HG03342 (cell line): Measurements from ENCODE around the gene HMCN1.

Experiments
- ATAC-seq: cut with Tn5 transposase; IDR thresholded peaks from one replicate; pipeline ENCODE4 v1.9.1; 2021; ENCODE audit warnings: mild to moderate bottlenecking, moderate library complexity; ENCODE audit not compliant: unreplicated experiment

Gene HMCN1

DNA sequence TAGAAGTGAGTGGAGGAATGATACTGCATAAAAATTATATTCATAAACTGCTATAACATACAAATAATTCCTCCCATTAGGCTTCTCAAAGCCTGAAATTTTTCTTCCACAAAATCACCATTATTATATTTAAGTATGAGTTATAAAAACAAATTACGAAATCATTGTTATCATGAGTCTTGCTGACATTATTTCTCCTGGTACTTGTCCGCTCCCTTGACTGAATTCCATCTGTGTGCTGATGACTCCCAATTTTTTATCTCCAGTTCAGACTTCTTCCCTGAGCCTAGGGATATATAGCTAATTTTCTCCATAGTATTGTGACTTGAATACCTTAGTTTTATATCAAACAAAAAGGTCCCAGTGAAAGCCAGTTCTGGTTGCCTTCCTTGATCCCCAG lies 268.2 kb downstream of the HMCN1 start:
- no peak for ATAC-seq

- ATAC-seq: no peak
Measured at GRCh38 chr1:186009039-186009737, 275.0 kb downstream of the HMCN1 start.

GRCh38 chr1:186014370-186015037 lies 280.3 kb downstream of the HMCN1 start:
- ATAC-seq: no peak

- no peak for ATAC-seq
Measured at GRCh38 chr1:186016856-186017255, 282.7 kb downstream of the HMCN1 start.

DNA sequence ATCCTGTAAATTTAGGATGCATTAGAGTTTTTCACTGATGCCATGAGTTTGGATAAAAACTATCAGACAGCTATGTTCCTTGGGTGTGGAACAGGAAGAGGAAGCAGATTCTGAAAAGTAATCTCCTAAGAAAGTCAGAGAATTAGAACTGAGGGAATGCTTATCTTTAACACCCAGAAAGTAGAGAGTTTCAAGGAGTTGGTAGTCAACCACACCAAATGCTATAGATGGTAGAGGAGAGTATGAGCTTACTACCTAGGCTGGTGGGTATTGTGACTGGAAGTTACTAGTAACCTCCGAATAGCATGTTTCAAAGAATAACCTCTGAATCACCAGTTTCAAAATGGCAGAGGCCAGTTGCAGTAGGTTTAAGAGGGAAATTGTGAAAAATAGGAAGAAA lies 288.0 kb downstream of the HMCN1 start:
- ATAC-seq: no peak

DNA sequence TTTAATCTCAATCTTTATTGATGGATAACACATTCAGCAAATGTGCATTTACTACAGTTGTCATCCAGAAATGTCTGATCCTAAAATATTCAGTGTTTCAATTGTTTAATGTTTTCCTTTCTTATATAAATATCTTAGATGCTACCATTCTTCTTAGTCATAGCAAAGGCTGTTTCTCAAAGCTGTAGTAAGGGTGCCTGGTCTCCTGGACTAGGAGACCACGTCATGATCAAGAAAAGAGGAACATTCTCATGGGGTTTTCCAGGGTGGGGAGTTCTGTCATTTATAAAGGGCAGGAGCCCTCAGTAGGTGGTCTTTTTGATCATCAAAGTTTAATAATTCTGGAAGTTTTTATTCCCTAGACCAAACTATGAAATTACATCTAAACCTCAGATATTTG lies 292.8 kb downstream of the HMCN1 start:
- no peak for ATAC-seq

DNA sequence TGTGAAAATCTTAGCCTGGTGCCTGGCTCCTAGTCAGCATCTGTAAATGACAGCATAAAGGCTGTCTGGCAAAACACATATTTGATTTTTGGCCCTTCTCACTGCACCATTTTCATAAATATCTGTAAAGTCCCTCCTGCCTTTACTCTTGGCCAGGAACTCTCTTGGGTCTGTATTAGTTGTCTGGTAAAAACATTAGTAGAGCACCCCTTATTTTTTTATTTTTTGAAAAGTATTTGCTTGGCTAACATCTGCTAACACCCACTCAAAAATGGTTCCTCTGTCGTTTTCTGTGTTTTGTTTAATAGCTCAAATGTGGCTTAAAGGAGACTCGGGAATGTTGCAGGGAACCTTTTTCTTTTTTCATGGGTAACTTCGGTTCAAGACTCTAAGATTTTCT lies 293.4 kb downstream of the HMCN1 start:
- no peak for ATAC-seq

DNA sequence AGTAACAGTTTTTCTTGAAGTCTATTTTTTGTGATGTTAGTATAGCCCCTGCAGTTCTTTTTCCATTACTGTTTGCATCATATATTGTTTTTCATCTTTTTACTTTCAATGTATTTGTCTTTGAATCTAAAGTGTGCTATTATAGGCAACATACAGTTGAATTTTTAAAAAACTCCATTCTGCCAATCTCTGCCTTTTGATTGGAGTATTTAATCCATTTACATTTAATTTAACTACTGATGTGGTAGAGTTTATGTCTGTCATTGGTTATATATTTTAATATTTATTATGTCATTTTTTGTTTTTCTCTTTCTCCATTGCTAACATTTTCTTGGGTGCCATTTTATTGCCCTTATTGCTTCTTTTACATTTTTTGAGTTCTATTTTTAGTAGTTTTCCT lies 296.3 kb downstream of the HMCN1 start:
- ATAC-seq: no peak

DNA sequence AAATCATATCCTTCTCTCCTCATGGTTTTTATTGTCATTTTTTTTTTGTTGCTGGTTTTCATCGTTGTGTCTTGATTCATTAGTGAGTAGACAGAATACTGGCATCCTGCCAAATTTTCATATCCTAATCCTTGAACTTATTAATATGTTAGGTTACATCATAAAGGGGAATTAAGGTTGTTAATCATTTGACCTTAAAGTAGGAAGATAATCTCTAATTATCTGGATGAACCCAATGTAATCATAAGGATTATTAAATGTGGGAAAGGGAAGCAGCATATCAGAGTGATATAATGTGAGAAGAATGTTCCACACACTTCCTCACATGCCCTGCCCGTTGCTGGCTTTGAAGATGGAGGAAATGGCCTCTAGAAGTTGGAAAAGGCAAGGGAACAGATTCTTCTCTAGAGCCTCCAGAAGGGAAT lies 299.7 kb downstream of the HMCN1 start:
- no peak for ATAC-seq

DNA sequence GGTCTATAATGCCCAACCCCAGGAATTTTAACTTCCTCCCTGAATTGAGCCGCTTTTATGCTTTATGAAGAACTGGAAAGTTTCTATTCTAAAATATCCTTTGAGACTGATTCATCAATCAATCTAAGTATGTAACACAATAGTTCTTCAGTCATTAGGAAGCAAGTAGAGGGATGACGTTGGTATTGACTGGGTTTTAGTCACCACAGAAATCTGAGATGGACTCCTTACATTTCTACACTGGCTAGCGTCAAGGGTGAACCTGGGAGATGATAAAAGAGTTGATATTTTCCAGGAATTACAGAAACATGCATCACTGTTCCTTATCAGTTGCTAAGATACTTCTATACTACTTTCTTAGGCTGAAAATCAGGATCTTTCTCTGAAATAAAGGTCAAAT lies 308.0 kb downstream of the HMCN1 start:
- ATAC-seq: no peak

DNA sequence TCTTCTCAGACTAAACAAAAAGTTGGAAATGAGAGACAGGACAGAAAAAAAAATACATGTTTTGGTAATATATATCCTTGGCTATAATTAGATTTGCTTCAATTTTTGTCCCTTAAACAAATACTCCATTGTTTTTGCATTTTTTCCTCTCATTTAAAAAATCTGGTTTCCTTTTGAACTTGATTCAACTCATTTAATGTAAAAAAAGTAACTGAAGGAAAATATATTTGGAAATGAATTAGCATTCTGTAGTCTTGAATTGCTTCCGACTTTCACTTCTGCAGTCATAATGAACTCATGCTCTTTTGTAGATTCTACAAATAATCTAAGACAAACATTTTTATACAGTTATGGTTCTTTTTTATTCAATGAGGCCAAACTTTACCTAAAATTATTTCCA lies 309.1 kb downstream of the HMCN1 start:
- no peak for ATAC-seq

GRCh38 chr1:186044079-186044685 lies 310.0 kb downstream of the HMCN1 start:
- no peak for ATAC-seq

GRCh38 chr1:186046437-186047211 lies 312.4 kb downstream of the HMCN1 start:
- no peak for ATAC-seq

- ATAC-seq: no peak
Measured at GRCh38 chr1:186050360-186050759, 316.2 kb downstream of the HMCN1 start.

DNA sequence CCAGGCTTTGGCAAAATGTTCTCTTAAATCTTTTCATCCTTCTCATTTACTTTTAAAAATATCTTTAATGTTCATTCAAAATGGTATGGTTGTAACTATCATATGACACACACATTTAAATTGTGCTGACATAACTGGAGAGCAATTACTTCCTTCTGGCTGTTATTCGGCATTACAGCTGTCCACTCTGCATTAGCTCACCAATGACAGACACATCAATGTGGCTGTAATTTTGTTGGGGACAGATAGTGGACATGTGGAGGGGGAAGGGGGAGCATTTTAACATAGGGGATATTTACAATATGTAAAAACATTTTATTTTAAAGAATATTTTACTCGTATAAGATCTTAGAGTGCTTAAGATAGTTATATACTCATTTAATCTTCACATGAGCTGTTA lies 319.8 kb downstream of the HMCN1 start:
- ATAC-seq: no peak

- ATAC-seq: no peak
Measured at GRCh38 chr1:186054932-186055331, 320.7 kb downstream of the HMCN1 start.

DNA sequence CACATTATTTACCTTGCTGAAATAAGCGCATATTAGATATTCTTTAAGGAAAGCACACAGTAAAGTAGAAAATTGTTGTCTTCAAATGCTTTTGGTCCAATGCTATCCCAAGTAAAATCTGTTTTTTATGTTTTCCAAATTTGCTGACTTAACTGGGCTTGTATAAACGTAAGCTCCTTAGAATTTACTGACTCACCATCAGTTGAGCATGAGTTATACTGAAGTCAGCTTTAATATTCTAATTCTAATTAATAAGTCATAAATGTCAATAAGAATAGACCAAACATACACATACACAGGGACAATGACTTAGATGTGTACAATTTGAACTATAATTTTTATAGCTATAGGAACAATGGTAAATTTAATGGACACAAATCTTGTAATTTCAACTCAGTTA lies 321.7 kb downstream of the HMCN1 start:
- no peak for ATAC-seq

GRCh38 chr1:186057086-186057485 lies 322.9 kb downstream of the HMCN1 start:
- no peak for ATAC-seq

DNA sequence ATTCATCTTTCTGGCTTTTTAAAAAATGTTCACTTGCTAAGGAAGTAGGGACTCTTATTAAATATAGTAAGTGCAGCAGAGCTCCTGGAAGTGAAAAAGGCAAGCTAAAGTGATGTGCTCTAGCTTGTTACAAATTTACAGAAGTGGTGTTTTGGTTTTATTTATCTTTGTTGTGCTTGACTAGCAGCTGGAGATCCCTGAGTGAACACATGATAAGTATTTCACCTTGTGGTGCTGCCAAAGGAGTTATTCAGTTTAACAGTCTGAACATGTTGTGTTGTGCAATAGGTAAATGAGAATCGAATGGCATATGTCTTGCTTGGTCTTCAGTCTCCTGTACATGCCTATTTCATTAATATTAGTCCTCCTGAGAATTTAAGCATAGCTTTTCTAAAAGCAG lies 325.1 kb downstream of the HMCN1 start:
- no peak for ATAC-seq

- ATAC-seq: no peak
Measured at GRCh38 chr1:186059752-186060151, 325.6 kb downstream of the HMCN1 start.

- ATAC-seq: no peak
Measured at GRCh38 chr1:186060226-186060625, 326.0 kb downstream of the HMCN1 start.
